HL-60 (cell line): ENCODE results near the gene MSX1.

Experiments used
- DNase-seq, 2 experiments: peaks; one replicate each; pipeline ENCODE4 v3.0.0-alpha.2; 2010 to 2020; ENCODE audit warnings: low read depth in 1 of 2, low spot score in 1 of 2
- H3K27ac ChIP-seq: fragments of 250-450 bp; sonication (Bioruptor Pico); replicated peaks from 2 replicates; pipeline ENCODE4 v1.5.1; 2020; ENCODE audit warnings: mild to moderate bottlenecking, moderate library complexity
- H3K27me3 ChIP-seq: fragments of 250-450 bp; sonication (Bioruptor Pico); 2 replicates; pipeline ENCODE4 v1.5.1; 2021; ENCODE audit warnings: mild to moderate bottlenecking, moderate library complexity; ENCODE audit not compliant: insufficient read depth, poor library complexity, severe bottlenecking
- H3K4me3 ChIP-seq: replicated peaks from 2 replicates; pipeline ENCODE4 v1.5.1; 2011; ENCODE audit warnings: mild to moderate bottlenecking, control low read depth, low read length; ENCODE audit not compliant: insufficient read depth
- GABPA ChIP-seq: IDR thresholded peaks from 2 replicates; pipeline ENCODE4 v1.6.1; 2012; ENCODE audit warnings: low read depth
- POLR2AphosphoS5 ChIP-seq: IDR thresholded peaks from 2 replicates; pipeline ENCODE4 v1.6.1; 2012; ENCODE audit warnings: low read depth
- SPI1 ChIP-seq: IDR thresholded peaks from 2 replicates; pipeline ENCODE4 v1.6.1; 2012; ENCODE audit warnings: low read depth, mild to moderate bottlenecking, borderline replicate concordance
- TF ChIP-seq, protein P1 (sequence below): IDR thresholded peaks from one replicate; pipeline ENCODE4 v1.5.1; 2011; ENCODE audit warnings: low read length, control low read depth, inconsistent platforms; ENCODE audit not compliant: insufficient read depth
- TF ChIP-seq, protein P2 (sequence below): IDR thresholded peaks from 2 replicates; pipeline ENCODE4 v1.6.1; 2012; ENCODE audit warnings: low read depth; ENCODE audit not compliant: insufficient replicate concordance

Gene MSX1

DNA sequence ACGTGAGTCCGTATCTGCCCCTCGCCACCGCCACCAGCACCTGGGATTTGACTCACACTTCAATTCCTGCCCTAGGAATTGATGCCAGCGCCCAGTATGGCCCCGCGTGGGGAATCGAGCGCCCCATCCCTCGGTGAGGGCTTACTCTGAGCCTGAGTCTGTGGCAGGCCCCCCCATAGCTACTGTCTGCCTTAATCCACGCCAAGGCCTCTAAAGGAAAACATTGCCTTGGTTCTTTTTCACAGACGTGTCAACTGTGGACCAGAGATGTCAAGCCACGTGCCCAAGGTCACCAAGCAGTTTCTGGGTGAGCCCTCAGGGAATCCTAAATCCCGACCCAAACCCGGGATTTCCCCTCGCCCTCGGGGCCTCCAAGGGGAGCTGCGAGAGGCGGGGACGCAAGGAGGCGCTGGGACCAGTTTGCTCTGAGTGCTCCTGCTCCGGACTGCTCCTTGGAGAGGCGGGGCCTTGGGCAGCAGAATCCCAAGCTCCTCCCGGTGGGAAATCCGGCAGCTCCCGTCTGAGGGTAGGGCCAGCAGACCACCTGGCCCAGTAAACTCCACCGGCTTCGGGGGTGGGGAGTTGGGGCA lies 12.9 kb downstream of the MSX1 start:
- H3K27me3 ChIP-seq, result peaks cover 63% of the 10 kb centered on the region
- TF ChIP-seq GABPA, result no peak
- TF ChIP-seq, protein P1, sequence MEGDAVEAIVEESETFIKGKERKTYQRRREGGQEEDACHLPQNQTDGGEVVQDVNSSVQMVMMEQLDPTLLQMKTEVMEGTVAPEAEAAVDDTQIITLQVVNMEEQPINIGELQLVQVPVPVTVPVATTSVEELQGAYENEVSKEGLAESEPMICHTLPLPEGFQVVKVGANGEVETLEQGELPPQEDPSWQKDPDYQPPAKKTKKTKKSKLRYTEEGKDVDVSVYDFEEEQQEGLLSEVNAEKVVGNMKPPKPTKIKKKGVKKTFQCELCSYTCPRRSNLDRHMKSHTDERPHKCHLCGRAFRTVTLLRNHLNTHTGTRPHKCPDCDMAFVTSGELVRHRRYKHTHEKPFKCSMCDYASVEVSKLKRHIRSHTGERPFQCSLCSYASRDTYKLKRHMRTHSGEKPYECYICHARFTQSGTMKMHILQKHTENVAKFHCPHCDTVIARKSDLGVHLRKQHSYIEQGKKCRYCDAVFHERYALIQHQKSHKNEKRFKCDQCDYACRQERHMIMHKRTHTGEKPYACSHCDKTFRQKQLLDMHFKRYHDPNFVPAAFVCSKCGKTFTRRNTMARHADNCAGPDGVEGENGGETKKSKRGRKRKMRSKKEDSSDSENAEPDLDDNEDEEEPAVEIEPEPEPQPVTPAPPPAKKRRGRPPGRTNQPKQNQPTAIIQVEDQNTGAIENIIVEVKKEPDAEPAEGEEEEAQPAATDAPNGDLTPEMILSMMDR, result no peak
- TF ChIP-seq POLR2AphosphoS5, result no peak
- TF ChIP-seq SPI1, result no peak
- no peak for DNase-seq
- no peak overlapping the region for H3K27ac ChIP-seq
- H3K4me3 ChIP-seq, result no peak overlapping the region

DNA sequence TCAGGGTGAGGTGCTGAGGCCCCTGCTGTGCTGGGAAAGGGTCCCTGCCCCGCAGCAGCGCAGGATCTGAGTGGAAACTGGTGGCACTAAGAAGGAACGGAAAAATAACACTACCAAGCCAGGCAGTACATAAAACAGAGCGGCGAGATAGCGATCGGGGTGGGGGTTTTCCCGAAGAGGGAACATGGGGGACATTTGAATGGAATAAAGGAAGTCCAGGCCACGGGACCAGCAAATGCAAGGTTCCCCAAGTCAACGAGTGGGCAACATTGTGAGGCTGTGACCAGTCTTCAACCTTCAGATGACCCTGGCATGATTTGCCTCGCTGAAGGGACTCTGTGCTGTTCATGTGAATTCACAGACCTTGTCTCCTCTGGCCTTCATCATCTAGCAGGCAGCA lies 13.7 kb downstream of the MSX1 start:
- Histone ChIP-seq H3K4me3 (no peak overlapping the region), H3K27me3 (peaks cover 56% of the 10 kb centered on the region), H3K27ac (no peak overlapping the region)
- DNase-seq, result no peak
- TF ChIP-seq POLR2AphosphoS5 (no peak), SPI1 (no peak), GABPA (no peak)
- TF ChIP-seq, protein P2, sequence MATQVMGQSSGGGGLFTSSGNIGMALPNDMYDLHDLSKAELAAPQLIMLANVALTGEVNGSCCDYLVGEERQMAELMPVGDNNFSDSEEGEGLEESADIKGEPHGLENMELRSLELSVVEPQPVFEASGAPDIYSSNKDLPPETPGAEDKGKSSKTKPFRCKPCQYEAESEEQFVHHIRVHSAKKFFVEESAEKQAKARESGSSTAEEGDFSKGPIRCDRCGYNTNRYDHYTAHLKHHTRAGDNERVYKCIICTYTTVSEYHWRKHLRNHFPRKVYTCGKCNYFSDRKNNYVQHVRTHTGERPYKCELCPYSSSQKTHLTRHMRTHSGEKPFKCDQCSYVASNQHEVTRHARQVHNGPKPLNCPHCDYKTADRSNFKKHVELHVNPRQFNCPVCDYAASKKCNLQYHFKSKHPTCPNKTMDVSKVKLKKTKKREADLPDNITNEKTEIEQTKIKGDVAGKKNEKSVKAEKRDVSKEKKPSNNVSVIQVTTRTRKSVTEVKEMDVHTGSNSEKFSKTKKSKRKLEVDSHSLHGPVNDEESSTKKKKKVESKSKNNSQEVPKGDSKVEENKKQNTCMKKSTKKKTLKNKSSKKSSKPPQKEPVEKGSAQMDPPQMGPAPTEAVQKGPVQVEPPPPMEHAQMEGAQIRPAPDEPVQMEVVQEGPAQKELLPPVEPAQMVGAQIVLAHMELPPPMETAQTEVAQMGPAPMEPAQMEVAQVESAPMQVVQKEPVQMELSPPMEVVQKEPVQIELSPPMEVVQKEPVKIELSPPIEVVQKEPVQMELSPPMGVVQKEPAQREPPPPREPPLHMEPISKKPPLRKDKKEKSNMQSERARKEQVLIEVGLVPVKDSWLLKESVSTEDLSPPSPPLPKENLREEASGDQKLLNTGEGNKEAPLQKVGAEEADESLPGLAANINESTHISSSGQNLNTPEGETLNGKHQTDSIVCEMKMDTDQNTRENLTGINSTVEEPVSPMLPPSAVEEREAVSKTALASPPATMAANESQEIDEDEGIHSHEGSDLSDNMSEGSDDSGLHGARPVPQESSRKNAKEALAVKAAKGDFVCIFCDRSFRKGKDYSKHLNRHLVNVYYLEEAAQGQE, result no peak
- TF ChIP-seq, protein P1, result no peak

DNA sequence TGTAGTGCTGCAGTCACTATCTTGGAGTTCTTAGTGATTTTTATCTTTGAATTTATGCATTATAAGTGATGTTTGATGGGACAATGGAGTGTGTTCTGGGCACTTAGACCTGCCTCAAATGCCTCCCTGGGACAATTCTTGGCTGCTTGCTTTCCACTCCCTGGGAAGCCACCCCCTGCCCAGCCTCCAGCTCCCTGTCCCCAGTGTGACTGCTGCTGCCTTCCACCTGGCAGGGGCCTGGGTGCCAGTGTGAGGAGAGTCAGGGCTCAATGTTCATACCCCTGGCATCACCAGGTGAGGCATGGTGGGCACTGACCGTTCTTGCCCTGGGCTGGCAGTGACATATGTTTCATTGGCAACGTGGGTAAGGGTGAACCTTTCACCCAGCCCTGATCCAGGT lies 14.8 kb downstream of the MSX1 start:
- TF ChIP-seq POLR2AphosphoS5 (no peak), GABPA (no peak), SPI1 (no peak)
- TF ChIP-seq, protein P1, result no peak
- TF ChIP-seq, protein P2, result no peak
- peaks cover 47% of the 10 kb centered on the region for H3K27me3 ChIP-seq
- no peak overlapping the region for H3K27ac ChIP-seq
- H3K4me3 ChIP-seq, result no peak overlapping the region
- no peak for DNase-seq

- no peak overlapping the region for H3K4me3 ChIP-seq
- H3K27ac ChIP-seq, result no peak overlapping the region
- H3K27me3 ChIP-seq, result peaks cover 38% of the 10 kb centered on the region
- no peak for TF ChIP-seq POLR2AphosphoS5
- TF ChIP-seq GABPA, result no peak
- no peak for TF ChIP-seq SPI1
- TF ChIP-seq, protein P2, result no peak
- TF ChIP-seq, protein P1, result no peak
- DNase-seq, result no peak
Measured at GRCh38 chr4:4875147-4875546, 15.7 kb downstream of the MSX1 start.
